Naive thymus-derived CD4-positive, alpha-beta T cell (primary cell): ENCODE data around the gene DRGX. TPM values are rescaled to one million over a fixed set of nuclear protein-coding genes. Genes with fewer than 3 reads are reported as not detected.

Source experiments
- ATAC-seq: fragments of 150-1000 bp; cut with Tn5 transposase; 2 replicates; pipeline ENCODE4 v1.10.0; 2021; ENCODE audit warnings: mild to moderate bottlenecking, moderate library complexity
- CTCF ChIA-PET: fragments of 350-600 bp; sonication (Branson Sonifier 250); formaldehyde crosslinking; loops from one replicate; lab custom pipeline; 2021; ENCODE audit warnings: antibody characterized with exemption; lab: Charles Lee
- POLR2A ChIA-PET: fragments of 350-600 bp; sonication (Branson Sonifier 250); formaldehyde crosslinking; loops from one replicate; lab custom pipeline; 2021; ENCODE audit warnings: antibody characterized with exemption, inconsistent platforms; lab: Charles Lee
- DNase-seq, 9 donors: peaks; one replicate each; pipeline versions ENCODE4 v3.0.0 to v3.0.0-alpha.2; 2020 to 2022; ENCODE audit warnings: mixed read lengths in 1 of 9
- H3K27ac ChIP-seq: one replicate; pipeline ENCODE4 v1.7.0; 2013; ENCODE audit warnings: mild to moderate bottlenecking, low read depth, low read length, moderate library complexity
- H3K27me3 ChIP-seq, 2 donors: one replicate each; pipeline ENCODE4 v1.7.0; 2013; ENCODE audit warnings: low read length in 2 of 2, mild to moderate bottlenecking in 2 of 2, moderate library complexity in 2 of 2; ENCODE audit not compliant: control insufficient read depth in 2 of 2, insufficient read depth in 2 of 2
- H3K36me3 ChIP-seq, 3 experiments: 1 replicate in 2 of 3; 2 replicates in 1 of 3; pipeline ENCODE4 v1.7.0; 2013; ENCODE audit warnings: low read length in 3 of 3, mild to moderate bottlenecking in 3 of 3, moderate library complexity in 1 of 3; ENCODE audit not compliant: insufficient read depth in 3 of 3, control insufficient read depth in 2 of 3
- H3K4me1 ChIP-seq, 2 donors: one replicate each; pipeline ENCODE4 v1.7.0; 2013; ENCODE audit warnings: low read length in 2 of 2, mild to moderate bottlenecking in 2 of 2, moderate library complexity in 1 of 2; ENCODE audit not compliant: control insufficient read depth in 2 of 2, insufficient read depth in 2 of 2
- H3K4me3 ChIP-seq: 2 replicates; pipeline ENCODE4 v1.7.0; 2013; ENCODE audit warnings: mild to moderate bottlenecking, low read length
- H3K9me3 ChIP-seq, 3 experiments: 1 replicate in 2 of 3; 2 replicates in 1 of 3; pipeline ENCODE4 v1.7.0; 2013; ENCODE audit warnings: low read length in 3 of 3; ENCODE audit not compliant: control insufficient read depth in 2 of 3
- H3K27ac Mint-ChIP-seq, 9 donors: one replicate each; pipeline ENCODE4 v1.8.0; 2020 to 2022; ENCODE audit warnings: mixed read lengths in 9 of 9, mild to moderate bottlenecking in 8 of 9, moderate library complexity in 5 of 9, inconsistent platforms in 2 of 9
- H3K27me3 Mint-ChIP-seq, 5 donors: one replicate each; pipeline ENCODE4 v1.8.0; 2021 to 2022; ENCODE audit warnings: mixed read lengths in 5 of 5, mild to moderate bottlenecking in 1 of 5
- H3K36me3 Mint-ChIP-seq, 5 donors: one replicate each; pipeline ENCODE4 v1.8.0; 2020 to 2022; ENCODE audit warnings: mixed read lengths in 5 of 5, mild to moderate bottlenecking in 3 of 5, inconsistent platforms in 1 of 5
- H3K4me1 Mint-ChIP-seq, 7 donors: one replicate each; pipeline ENCODE4 v1.8.0; 2020 to 2022; ENCODE audit warnings: mixed read lengths in 7 of 7, mild to moderate bottlenecking in 3 of 7, inconsistent platforms in 1 of 7
- H3K4me3 Mint-ChIP-seq, 10 donors: one replicate each; pipeline ENCODE4 v1.8.0; 2020 to 2022; ENCODE audit warnings: mild to moderate bottlenecking in 10 of 10, mixed read lengths in 10 of 10, moderate library complexity in 6 of 10, inconsistent platforms in 2 of 10
- H3K9me3 Mint-ChIP-seq, 11 donors: one replicate each; pipeline ENCODE4 v1.8.0; 2020 to 2022; ENCODE audit warnings: mixed read lengths in 11 of 11, mild to moderate bottlenecking in 4 of 11, inconsistent platforms in 1 of 11, moderate library complexity in 1 of 11
- intact Hi-C, 2 donors: fragments of 100-400 bp; cut with micrococcal nuclease; formaldehyde crosslinking; loops; one replicate each; pipeline ENCODE4 v1.15.1; 2023
- polyA plus RNA-seq, 2 donors: library from polyadenylated mRNA; unstranded; fragments of 300-500 nt; fragmentation: Illumina TruSeq; gene quantifications; one replicate each; pipeline ENCODE4 v1.2.3, GENCODE V29; 2021
- total RNA-seq, 6 experiments: library from RNA in 5 of 6; stranded (reverse) in 5 of 6; gene quantifications; 1 replicate in 5 of 6; 2 replicates in 1 of 6; pipeline ENCODE4 v1.2.3 and lab custom pipeline; 2021 to 2026

DRGX gene
- total and polyA plus RNA-seq, 7 experiments from 2014 or later = not detected

- peaks cover 0 to 12% (median 0%) of the 10 kb centered on the region in 3 experiments for H3K9me3 ChIP-seq
- H3K27me3 ChIP-seq = no peaks in the 10 kb centered on the region
- H3K27ac Mint-ChIP-seq = no peak overlapping the region
- H3K36me3 ChIP-seq = no peaks in the 10 kb centered on the region
- no peak overlapping the region for H3K4me3 Mint-ChIP-seq
- peak; percentile 6 for ATAC-seq
- intact Hi-C loops = no loop called here
- no peak overlapping the region for H3K27ac ChIP-seq
- H3K4me1 Mint-ChIP-seq = no peaks in the 10 kb centered on the region
- H3K4me1 ChIP-seq = no peaks in the 10 kb centered on the region
- peaks cover 3 to 15% (median 10%) of the 10 kb centered on the region in 11 donors for H3K9me3 Mint-ChIP-seq
- no peak for DNase-seq
- no peak overlapping the region for H3K4me3 ChIP-seq
- POLR2A ChIA-PET = no interaction called here
- peaks cover 0 to 7% (median 0%) of the 10 kb centered on the region in 5 donors for H3K36me3 Mint-ChIP-seq
- peaks cover under 1 to 31% (median 8%) of the 10 kb centered on the region in 5 donors for H3K27me3 Mint-ChIP-seq
- CTCF ChIA-PET = no interaction called here
Measured at GRCh38 chr10:49350846-49351532, 44.9 kb downstream of the DRGX start.

GRCh38 chr10:49350138-49350537 is 45.8 kb downstream of the DRGX start:
- H3K27me3 ChIP-seq = no peaks in the 10 kb centered on the region
- POLR2A ChIA-PET = no interaction called here
- Mint-ChIP-seq H3K4me3 (no peak overlapping the region), H3K4me1 (no peaks in the 10 kb centered on the region), H3K27ac (peak overlapping the region in 1 of 9 donors; percentile 42), H3K36me3 (peaks cover 0 to 7% (median 0%) of the 10 kb centered on the region in 5 donors), H3K27me3 (peaks cover 6 to 23% (median 8%) of the 10 kb centered on the region in 5 donors), H3K9me3 (peaks cover 3 to 13% (median 10%) of the 10 kb centered on the region in 11 donors)
- no peak for ATAC-seq
- intact Hi-C loops = no loop called here
- peaks cover 0 to 12% (median 0%) of the 10 kb centered on the region in 3 experiments for H3K9me3 ChIP-seq
- CTCF ChIA-PET = no interaction called here
- no peak for DNase-seq
- H3K4me3 ChIP-seq = no peak overlapping the region
- H3K4me1 ChIP-seq = no peaks in the 10 kb centered on the region
- no peaks in the 10 kb centered on the region for H3K36me3 ChIP-seq
- H3K27ac ChIP-seq = no peak overlapping the region

GRCh38 chr10:49349390-49349789 is 46.5 kb downstream of the DRGX start:
- ATAC-seq (no peak), DNase-seq (no peak)
- intact Hi-C loops = no loop called here
- H3K36me3 Mint-ChIP-seq = peaks cover 0 to 7% (median 0%) of the 10 kb centered on the region in 5 donors
- POLR2A ChIA-PET = no interaction called here
- H3K27me3 Mint-ChIP-seq = peaks cover 6 to 23% (median 7%) of the 10 kb centered on the region in 5 donors
- no peak overlapping the region for H3K4me3 ChIP-seq
- H3K9me3 ChIP-seq = peaks cover 0 to 12% (median 0%) of the 10 kb centered on the region in 3 experiments
- no peaks in the 10 kb centered on the region for H3K36me3 ChIP-seq
- no peak overlapping the region for H3K27ac Mint-ChIP-seq
- peaks cover 3 to 13% (median 10%) of the 10 kb centered on the region in 11 donors for H3K9me3 Mint-ChIP-seq
- CTCF ChIA-PET = no interaction called here
- H3K4me1 ChIP-seq = no peaks in the 10 kb centered on the region
- no peak overlapping the region for H3K4me3 Mint-ChIP-seq
- no peaks in the 10 kb centered on the region for H3K27me3 ChIP-seq
- H3K4me1 Mint-ChIP-seq = no peaks in the 10 kb centered on the region
- H3K27ac ChIP-seq = no peak overlapping the region

- no peak overlapping the region for H3K4me3 Mint-ChIP-seq
- ChIA-PET CTCF (no interaction called here), POLR2A (no interaction called here)
- DNase-seq (no peak), ATAC-seq (no peak)
- H3K27me3 Mint-ChIP-seq = peaks cover 6 to 25% (median 7%) of the 10 kb centered on the region in 5 donors
- peaks cover 3 to 13% (median 10%) of the 10 kb centered on the region in 11 donors for H3K9me3 Mint-ChIP-seq
- intact Hi-C loops = no loop called here
- peaks cover 0 to 7% (median 0%) of the 10 kb centered on the region in 5 donors for H3K36me3 Mint-ChIP-seq
- no peaks in the 10 kb centered on the region for H3K4me1 Mint-ChIP-seq
- no peak overlapping the region for H3K27ac Mint-ChIP-seq
- Histone ChIP-seq H3K4me3 (no peak overlapping the region), H3K4me1 (no peaks in the 10 kb centered on the region), H3K9me3 (peaks cover 0 to 12% (median 0%) of the 10 kb centered on the region in 3 experiments), H3K27ac (no peak overlapping the region), H3K36me3 (no peaks in the 10 kb centered on the region), H3K27me3 (no peaks in the 10 kb centered on the region)
Measured at GRCh38 chr10:49348593-49348992, 47.3 kb downstream of the DRGX start.

- DNase-seq = no peak
- ChIA-PET CTCF (no interaction called here), POLR2A (no interaction called here)
- Histone ChIP-seq H3K36me3 (no peaks in the 10 kb centered on the region), H3K9me3 (peaks cover 0 to 12% (median 0%) of the 10 kb centered on the region in 3 experiments), H3K4me1 (no peaks in the 10 kb centered on the region), H3K27ac (no peak overlapping the region), H3K4me3 (no peak overlapping the region), H3K27me3 (no peaks in the 10 kb centered on the region)
- Mint-ChIP-seq H3K4me1 (no peaks in the 10 kb centered on the region), H3K9me3 (peaks cover 3 to 13% (median 10%) of the 10 kb centered on the region in 11 donors), H3K36me3 (peaks cover 0 to 7% (median 0%) of the 10 kb centered on the region in 5 donors), H3K27ac (no peak overlapping the region), H3K27me3 (peaks cover 6 to 30% (median 7%) of the 10 kb centered on the region in 5 donors), H3K4me3 (no peak overlapping the region)
- intact Hi-C loops = no loop called here
- no peak for ATAC-seq
Measured at GRCh38 chr10:49347827-49348226, 48.1 kb downstream of the DRGX start.

- Mint-ChIP-seq H3K36me3 (peaks cover 0 to 7% (median 0%) of the 10 kb centered on the region in 5 donors), H3K4me1 (no peaks in the 10 kb centered on the region), H3K27ac (no peak overlapping the region), H3K27me3 (peaks cover 6 to 28% (median 8%) of the 10 kb centered on the region in 5 donors), H3K4me3 (no peak overlapping the region), H3K9me3 (peaks cover 3 to 13% (median 10%) of the 10 kb centered on the region in 11 donors)
- CTCF ChIA-PET = no interaction called here
- DNase-seq (no peak), ATAC-seq (no peak)
- H3K4me1 ChIP-seq = no peaks in the 10 kb centered on the region
- intact Hi-C loops = no loop called here
- no peak overlapping the region for H3K4me3 ChIP-seq
- peaks cover 0 to 12% (median 0%) of the 10 kb centered on the region in 3 experiments for H3K9me3 ChIP-seq
- POLR2A ChIA-PET = no interaction called here
- H3K27ac ChIP-seq = no peak overlapping the region
- H3K27me3 ChIP-seq = no peaks in the 10 kb centered on the region
- no peaks in the 10 kb centered on the region for H3K36me3 ChIP-seq
Measured at GRCh38 chr10:49347342-49347741, 48.5 kb downstream of the DRGX start.

- no peaks in the 10 kb centered on the region for H3K4me1 Mint-ChIP-seq
- no peak overlapping the region for H3K4me3 ChIP-seq
- peaks cover 3 to 18% (median 16%) of the 10 kb centered on the region in 5 donors for H3K27me3 Mint-ChIP-seq
- ATAC-seq = no peak
- no peak overlapping the region for H3K27ac Mint-ChIP-seq
- no peak for DNase-seq
- ChIA-PET POLR2A (no interaction called here), CTCF (no interaction called here)
- no peaks in the 10 kb centered on the region for H3K36me3 Mint-ChIP-seq
- H3K4me3 Mint-ChIP-seq = no peak overlapping the region
- H3K27ac ChIP-seq = no peak overlapping the region
- intact Hi-C loops = no loop called here
- H3K9me3 Mint-ChIP-seq = peaks cover 0 to 11% (median 2%) of the 10 kb centered on the region in 11 donors
- no peaks in the 10 kb centered on the region for H3K36me3 ChIP-seq
- H3K27me3 ChIP-seq = no peaks in the 10 kb centered on the region
- no peaks in the 10 kb centered on the region for H3K4me1 ChIP-seq
- H3K9me3 ChIP-seq = peaks cover 0 to 5% (median 0%) of the 10 kb centered on the region in 3 experiments
Measured at GRCh38 chr10:49344840-49345239, 51.0 kb downstream of the DRGX start.
